Ishikawa (cell line): ENCODE measurements around the gene PRPS1.

Source experiments
- CEBPB ChIP-seq: IDR thresholded peaks from 2 replicates; pipeline ENCODE4 v1.6.1; 2012
- CREB1 ChIP-seq: IDR thresholded peaks from 2 replicates; pipeline ENCODE4 v1.6.1; 2012; ENCODE audit warnings: low read depth
- EGR1 ChIP-seq: IDR thresholded peaks from 2 replicates; pipeline ENCODE4 v1.6.1; 2012
- EP300 ChIP-seq: IDR thresholded peaks from 2 replicates; pipeline ENCODE4 v1.6.1; 2012; ENCODE audit warnings: borderline replicate concordance
- FOXM1 ChIP-seq: IDR thresholded peaks from 2 replicates; pipeline ENCODE4 v1.6.1; 2012; ENCODE audit warnings: low read depth, borderline replicate concordance
- NFIC ChIP-seq: IDR thresholded peaks from 2 replicates; pipeline ENCODE4 v1.6.1; 2012
- RAD21 ChIP-seq: IDR thresholded peaks from 2 replicates; pipeline ENCODE4 v1.6.1; 2012; ENCODE audit warnings: low read depth
- TAF1 ChIP-seq: IDR thresholded peaks from 2 replicates; pipeline ENCODE4 v1.6.1; 2012; ENCODE audit warnings: low read depth, mild to moderate bottlenecking
- TCF12 ChIP-seq: IDR thresholded peaks from 2 replicates; pipeline ENCODE4 v1.6.1; 2012; ENCODE audit warnings: low read depth
- TEAD4 ChIP-seq: IDR thresholded peaks from 2 replicates; pipeline ENCODE4 v1.6.1; 2012
- USF1 ChIP-seq: IDR thresholded peaks from 2 replicates; pipeline ENCODE4 v1.6.1; 2012
- YY1 ChIP-seq: IDR thresholded peaks from 2 replicates; pipeline ENCODE4 v1.6.1; 2012; ENCODE audit warnings: low read depth
- ZBTB7A ChIP-seq: IDR thresholded peaks from 2 replicates; pipeline ENCODE4 v1.6.1; 2012; ENCODE audit warnings: low read depth
- TF ChIP-seq, protein P1 (sequence below): IDR thresholded peaks from 2 replicates; pipeline ENCODE4 v1.6.1; 2012; ENCODE audit warnings: low read depth, mild to moderate bottlenecking
- TF ChIP-seq, protein P2 (sequence below): IDR thresholded peaks from 2 replicates; pipeline ENCODE4 v1.6.1; 2012

Gene PRPS1

GRCh38 chrX:107656978-107657377, 28.7 kb downstream of the PRPS1 start:
- TF ChIP-seq TEAD4 = no peak
- TF ChIP-seq CREB1 = no peak
- TF ChIP-seq FOXM1 = no peak
- TF ChIP-seq CEBPB = no peak
- TF ChIP-seq, protein P1, sequence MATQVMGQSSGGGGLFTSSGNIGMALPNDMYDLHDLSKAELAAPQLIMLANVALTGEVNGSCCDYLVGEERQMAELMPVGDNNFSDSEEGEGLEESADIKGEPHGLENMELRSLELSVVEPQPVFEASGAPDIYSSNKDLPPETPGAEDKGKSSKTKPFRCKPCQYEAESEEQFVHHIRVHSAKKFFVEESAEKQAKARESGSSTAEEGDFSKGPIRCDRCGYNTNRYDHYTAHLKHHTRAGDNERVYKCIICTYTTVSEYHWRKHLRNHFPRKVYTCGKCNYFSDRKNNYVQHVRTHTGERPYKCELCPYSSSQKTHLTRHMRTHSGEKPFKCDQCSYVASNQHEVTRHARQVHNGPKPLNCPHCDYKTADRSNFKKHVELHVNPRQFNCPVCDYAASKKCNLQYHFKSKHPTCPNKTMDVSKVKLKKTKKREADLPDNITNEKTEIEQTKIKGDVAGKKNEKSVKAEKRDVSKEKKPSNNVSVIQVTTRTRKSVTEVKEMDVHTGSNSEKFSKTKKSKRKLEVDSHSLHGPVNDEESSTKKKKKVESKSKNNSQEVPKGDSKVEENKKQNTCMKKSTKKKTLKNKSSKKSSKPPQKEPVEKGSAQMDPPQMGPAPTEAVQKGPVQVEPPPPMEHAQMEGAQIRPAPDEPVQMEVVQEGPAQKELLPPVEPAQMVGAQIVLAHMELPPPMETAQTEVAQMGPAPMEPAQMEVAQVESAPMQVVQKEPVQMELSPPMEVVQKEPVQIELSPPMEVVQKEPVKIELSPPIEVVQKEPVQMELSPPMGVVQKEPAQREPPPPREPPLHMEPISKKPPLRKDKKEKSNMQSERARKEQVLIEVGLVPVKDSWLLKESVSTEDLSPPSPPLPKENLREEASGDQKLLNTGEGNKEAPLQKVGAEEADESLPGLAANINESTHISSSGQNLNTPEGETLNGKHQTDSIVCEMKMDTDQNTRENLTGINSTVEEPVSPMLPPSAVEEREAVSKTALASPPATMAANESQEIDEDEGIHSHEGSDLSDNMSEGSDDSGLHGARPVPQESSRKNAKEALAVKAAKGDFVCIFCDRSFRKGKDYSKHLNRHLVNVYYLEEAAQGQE = no peak
- TF ChIP-seq EGR1 = no peak
- TF ChIP-seq YY1 = no peak
- no peak for TF ChIP-seq EP300
- TF ChIP-seq NFIC = no peak
- no peak for TF ChIP-seq TAF1
- no peak for TF ChIP-seq RAD21
- no peak for TF ChIP-seq USF1
- no peak for TF ChIP-seq TCF12
- no peak for TF ChIP-seq ZBTB7A
- TF ChIP-seq, protein P2, sequence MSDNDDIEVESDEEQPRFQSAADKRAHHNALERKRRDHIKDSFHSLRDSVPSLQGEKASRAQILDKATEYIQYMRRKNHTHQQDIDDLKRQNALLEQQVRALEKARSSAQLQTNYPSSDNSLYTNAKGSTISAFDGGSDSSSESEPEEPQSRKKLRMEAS = no peak

DNA sequence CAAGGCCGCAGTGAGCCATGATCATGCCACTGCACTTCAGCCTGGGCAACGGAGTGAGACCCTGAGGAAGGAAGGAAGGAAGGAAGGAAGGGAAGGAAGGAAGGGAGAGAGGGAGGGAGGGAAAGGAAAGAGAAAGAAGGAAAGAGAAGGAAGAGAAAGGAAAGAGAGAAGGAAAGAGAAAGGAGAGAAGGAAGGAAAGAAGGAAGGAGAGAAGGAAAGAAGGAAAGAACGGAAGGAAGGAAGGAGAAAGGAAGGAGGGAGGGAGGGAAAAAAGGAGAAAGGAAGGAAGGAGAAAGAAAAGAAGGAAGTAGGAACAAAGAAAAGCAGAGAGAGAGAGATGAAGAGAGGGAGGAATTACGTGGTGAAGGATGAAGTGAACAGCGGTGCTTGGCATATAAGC, 30.4 kb downstream of the PRPS1 start:
- TF ChIP-seq CEBPB (no peak), EP300 (no peak), USF1 (no peak), YY1 (no peak), NFIC (no peak), ZBTB7A (no peak), CREB1 (no peak)
- TF ChIP-seq, protein P2 = no peak

- TF ChIP-seq ZBTB7A (no peak), NFIC (no peak)
Observed at GRCh38 chrX:107659286-107659685, 31.0 kb downstream of the PRPS1 start.

DNA sequence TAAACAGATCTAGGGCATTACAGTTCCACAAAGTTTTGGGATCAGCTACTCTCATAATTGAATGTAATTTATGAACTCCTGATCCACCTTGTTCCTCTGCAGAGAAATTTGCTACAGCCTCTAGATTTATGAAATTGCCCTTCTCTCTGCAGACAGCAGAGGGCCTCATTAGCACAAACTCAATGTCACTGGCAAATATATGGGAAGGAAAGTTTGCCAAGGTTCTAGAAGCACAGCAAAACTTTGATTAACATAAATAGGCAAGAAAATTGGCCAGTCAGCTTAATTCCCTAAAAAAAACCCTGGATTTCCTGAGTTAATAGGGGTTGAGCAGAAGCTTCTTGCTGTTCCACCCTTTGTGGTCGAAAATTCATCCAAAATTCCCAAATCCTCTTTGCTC, 31.5 kb downstream of the PRPS1 start:
- peak; percentile 61 for TF ChIP-seq RAD21
- TF ChIP-seq, protein P2 = no peak

DNA sequence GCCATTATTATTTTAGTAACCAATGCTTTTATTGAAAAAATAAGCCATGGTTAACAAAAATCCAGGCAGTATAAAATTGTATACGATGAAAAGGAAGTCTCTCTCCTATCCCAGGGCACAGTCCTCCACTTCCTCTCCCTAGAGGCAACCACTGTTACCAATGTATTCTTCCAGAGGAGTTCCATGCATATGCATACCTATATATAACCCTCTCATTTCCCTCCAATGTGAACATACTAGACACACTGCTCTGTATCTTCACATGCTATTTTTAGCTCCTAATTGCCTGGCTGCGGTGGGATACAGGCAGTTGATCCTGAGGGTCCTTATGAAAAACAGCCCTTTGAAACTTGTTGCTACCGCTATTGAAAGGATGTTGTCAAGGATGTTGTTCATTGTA, 33.8 kb downstream of the PRPS1 start:
- TF ChIP-seq, protein P1 = no peak
- no peak for TF ChIP-seq CREB1
- no peak for TF ChIP-seq RAD21
- TF ChIP-seq USF1 = no peak
- TF ChIP-seq EGR1 = no peak
- TF ChIP-seq TCF12 = no peak
- TF ChIP-seq, protein P2 = no peak
- no peak for TF ChIP-seq ZBTB7A

DNA sequence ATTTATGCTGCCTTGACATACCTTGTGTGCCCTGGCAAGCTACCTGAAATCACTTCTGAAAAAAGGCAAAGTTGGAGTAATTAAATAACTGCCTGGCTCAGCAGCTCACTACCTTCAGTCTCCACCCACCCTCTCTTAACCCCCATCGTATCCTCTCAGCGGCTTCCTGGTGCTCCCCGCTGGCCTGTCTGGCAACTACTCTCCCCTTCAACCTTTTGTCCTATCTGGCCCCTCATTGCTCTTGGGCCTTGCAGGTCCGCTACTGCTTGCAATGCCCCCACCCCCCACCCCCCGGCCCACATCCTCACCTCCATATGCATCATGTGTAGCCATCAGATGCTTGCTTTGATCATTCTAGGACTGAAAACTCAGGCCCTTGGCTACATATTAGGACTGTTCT, 34.5 kb downstream of the PRPS1 start:
- TF ChIP-seq, protein P2 = no peak
- TF ChIP-seq EGR1 = no peak
- TF ChIP-seq TEAD4 = no peak
- TF ChIP-seq TCF12 = no peak
- no peak for TF ChIP-seq ZBTB7A
- TF ChIP-seq USF1 = no peak
- TF ChIP-seq CREB1 = no peak
- no peak for TF ChIP-seq RAD21
- no peak for TF ChIP-seq TAF1
- no peak for TF ChIP-seq EP300
- TF ChIP-seq YY1 = no peak
- TF ChIP-seq NFIC = no peak
- TF ChIP-seq FOXM1 = no peak
- TF ChIP-seq CEBPB = no peak
- TF ChIP-seq, protein P1 = no peak
